Measurements from ENCODE around the gene SLC1A7.

The SLC1A7 gene

DNA sequence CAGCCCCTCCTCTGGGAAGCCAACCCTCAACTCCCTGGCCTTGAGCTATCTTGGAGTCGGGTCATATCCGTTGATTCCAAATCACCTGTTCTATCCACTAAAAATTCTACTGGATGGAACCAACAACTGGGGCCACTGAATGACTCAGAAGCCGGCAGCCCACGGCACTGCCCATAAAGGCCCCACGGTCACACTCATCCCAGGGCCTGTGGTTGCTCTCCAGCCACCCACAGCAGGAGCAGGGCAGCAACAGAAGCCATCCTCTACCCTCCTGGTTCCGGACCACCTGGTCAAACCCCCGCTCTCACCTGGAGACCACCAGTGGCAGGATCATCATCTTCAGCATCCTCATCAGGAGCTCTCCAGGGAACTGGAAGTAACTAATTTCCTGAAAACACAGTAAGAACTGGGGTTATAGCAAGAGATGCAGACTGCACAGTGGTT, 8.4 kb downstream of the SLC1A7 start:
- DNase-seq (ENCODE audit: low read depth in 2 of 3, low spot score in 2 of 3): no peak

GRCh38 chr1:53133261-53134041, 9.0 kb downstream of the SLC1A7 start:
- DNase-seq (ENCODE audit: low read depth in 2 of 3, low spot score in 2 of 3): no peak

DNA sequence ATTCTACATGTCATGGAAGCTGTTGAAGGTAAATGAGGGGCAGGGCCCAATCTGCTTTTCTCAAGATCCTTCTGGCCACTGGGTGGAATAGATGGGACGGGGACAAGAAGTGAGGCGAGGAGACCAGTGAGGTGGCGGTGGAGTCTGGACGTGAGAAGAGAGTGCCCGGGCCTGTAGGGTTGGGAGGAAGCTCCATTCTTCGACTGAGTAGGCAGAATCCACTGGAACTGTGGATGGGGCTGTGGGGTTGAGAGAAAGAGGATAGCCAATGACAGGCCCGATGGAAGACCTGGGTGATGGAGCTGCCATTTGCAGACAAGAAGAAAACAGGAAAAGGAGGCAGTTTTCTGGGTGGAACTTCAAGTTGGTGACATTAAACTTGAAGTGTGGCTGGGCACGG, 10.3 kb downstream of the SLC1A7 start:
- no peak for DNase-seq (ENCODE audit: low read depth in 2 of 3, low spot score in 2 of 3)

DNA sequence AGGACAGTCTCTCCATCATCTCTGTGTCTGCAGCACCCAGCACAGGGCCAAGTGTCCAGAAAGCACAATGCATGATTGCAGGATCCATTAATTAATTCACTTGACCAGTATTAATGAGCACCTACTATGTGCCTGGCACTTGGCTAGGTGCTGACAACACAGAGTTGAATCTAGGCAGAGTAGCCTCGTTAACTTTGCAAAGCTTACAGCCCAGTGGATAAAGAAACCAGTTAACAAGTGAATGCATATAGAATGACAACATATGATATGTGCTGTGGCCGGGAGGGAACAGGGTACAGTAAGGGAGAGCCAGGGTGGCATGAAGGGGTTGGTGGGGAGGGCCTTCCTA, 10.9 kb downstream of the SLC1A7 start:
- DNase-seq (ENCODE audit: low read depth in 2 of 3, low spot score in 2 of 3): no peak

DNA sequence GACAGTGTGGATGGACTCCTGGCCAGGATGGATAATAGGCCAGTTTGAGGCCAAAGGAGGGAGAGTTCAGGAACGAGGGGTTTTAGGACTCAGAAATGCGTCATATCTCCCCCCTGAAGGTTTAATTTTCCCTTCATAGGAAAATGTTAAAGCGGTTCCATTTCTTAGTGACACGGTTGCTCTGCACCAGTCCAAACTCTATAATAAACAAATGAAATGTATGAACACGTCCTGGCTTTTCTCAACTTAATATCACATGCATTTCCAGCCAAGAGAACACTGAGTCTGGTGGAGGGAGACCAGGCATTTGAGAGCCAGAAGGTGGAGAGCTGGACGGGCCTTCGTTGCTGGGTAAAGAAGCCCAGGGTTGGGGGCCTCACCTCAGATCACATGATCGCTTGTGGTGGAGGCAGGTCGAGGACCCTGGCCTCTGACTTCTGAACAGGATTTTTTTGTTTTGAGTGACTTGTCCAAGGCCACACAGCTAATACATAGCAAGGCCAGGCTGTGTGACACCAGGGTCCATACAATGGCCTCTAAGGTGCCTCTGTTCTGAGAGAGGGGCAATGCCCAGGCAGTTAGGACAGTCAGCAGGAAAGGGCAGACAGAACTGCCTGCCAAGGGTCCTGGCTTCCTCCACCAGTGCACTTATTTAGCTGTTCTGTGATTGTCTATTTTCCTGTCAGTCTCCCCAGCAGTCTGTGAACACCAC, 11.4 kb downstream of the SLC1A7 start:
- no peak for DNase-seq (ENCODE audit: low read depth in 2 of 3, low spot score in 2 of 3)

DNA sequence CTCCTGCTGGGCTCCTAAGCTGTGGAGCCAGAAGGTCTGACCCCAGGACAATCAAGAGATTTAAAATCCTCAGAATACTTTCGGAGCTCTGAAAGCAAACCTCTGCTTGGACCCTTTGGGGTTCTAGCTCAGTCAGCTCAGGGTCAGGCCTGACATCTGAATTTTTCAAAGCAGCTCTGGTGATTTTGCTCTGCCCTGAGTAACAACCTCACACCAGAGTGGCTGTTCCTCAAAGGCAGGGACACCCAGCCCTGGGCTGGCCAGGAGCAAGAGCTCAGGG, 11.9 kb downstream of the SLC1A7 start:
- no peak for DNase-seq (ENCODE audit: low read depth in 2 of 3, low spot score in 2 of 3)

DNA sequence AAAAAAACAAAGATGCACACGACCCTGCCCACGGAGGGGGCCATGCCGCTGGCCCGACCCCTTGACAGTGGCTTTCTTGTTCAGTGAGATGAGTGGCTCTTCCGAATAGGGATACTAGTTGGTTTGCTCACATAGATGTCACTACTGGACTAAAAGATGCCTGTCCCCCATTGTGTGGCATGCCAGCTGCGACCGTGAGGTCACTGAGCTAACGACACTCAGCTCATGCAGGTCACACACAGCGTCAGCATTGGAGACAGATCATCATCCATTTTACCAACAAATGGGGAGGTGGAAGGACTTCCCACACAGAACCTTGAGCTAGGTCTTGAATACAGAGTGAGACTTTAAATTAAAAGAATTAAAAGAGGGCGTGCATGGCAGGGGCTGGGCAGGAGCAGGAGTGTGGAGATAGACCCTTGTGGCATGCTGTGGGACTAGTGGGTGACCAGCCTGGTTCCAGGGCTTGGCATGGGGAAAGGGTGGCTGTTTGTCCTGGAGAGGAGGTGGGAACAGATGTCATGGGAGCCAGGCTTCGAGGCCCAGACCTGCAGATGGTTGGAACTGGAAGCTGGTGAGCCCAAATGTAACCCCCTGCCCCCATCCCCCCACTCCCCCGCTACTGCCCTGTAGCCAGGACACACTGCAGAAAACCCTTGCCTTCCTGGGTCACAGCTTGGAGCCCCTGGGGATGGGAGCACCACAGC, 12.4 kb downstream of the SLC1A7 start:
- DNase-seq (ENCODE audit: low read depth in 2 of 3, low spot score in 2 of 3): no peak

- no peak for DNase-seq (ENCODE audit: low read depth in 2 of 3, low spot score in 2 of 3)
These were observed 14.0 kb downstream of the SLC1A7 start for GRCh38 chr1:53128401-53128800.

- DNase-seq (ENCODE audit: low read depth in 2 of 3, low spot score in 2 of 3): no peak
These were observed 14.9 kb downstream of the SLC1A7 start for GRCh38 chr1:53127546-53127945.

GRCh38 chr1:53126495-53126894, 15.9 kb downstream of the SLC1A7 start:
- DNase-seq (ENCODE audit: low read depth in 2 of 3, low spot score in 2 of 3): no peak

DNA sequence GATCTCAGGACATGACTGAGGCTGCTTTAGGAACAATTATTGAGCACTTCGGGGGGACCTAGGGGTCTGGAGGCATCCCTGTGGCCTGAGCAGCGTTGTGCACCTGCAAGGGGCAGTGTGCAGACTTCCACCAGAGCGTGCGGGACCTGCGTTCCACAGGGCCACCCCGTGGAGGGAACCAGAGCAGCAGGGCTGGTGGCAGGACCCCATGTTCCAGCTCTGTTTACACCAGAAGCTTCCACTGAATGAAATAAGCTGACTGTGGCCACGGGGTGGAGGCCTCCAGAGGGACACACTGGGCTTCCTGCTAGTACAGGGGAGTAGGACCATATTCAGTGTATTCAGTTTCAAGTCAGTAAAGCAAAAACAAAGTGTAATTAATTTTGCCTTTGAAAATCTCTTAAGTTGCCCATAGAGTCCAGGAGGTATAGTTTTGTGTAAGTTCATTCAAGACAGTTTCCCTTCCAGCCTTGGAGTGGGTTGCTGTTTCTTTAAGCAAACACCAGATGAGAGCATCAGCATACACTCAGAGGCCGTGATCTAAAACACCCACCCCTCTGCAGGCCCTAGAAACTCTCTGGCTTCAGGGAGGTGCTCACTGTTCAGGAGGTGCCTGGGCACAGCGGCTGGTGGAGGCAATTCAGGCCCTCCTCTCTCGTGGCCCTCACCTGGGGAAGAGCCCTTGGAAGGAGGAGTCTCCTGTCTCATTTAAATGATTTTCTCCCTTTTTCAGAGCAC, 16.6 kb downstream of the SLC1A7 start:
- DNase-seq (ENCODE audit: low read depth in 2 of 3, low spot score in 2 of 3): no peak

GRCh38 chr1:53125122-53125521, 17.3 kb downstream of the SLC1A7 start:
- DNase-seq (ENCODE audit: low read depth in 2 of 3, low spot score in 2 of 3): no peak

- DNase-seq (ENCODE audit: low read depth in 2 of 3, low spot score in 2 of 3): no peak
These were observed 18.8 kb downstream of the SLC1A7 start for GRCh38 chr1:53123453-53124140.

DNA sequence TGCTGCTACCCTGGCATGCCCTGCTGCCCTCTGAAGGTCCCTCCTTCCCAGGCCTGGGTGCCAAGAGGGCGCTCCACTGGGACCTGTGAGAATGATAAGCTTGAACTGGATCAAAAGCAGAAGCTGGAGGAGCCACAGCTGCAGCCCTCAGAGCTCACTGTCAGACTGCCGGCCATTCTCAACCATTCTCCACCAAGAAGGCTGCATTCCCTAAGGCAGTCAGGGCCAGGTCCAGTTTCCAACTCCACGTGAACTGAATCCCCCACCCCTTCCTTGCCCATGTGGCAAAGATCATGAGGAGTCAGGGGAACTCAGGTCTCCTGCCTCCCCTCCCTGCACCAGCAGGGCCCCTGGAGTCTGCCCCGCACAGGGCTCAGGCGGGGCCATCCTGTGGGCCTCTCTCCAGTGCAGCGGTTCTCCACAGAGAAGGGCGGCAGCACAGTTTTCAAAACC, 19.5 kb downstream of the SLC1A7 start:
- DNase-seq (ENCODE audit: low read depth in 2 of 3, low spot score in 2 of 3): no peak

DNA sequence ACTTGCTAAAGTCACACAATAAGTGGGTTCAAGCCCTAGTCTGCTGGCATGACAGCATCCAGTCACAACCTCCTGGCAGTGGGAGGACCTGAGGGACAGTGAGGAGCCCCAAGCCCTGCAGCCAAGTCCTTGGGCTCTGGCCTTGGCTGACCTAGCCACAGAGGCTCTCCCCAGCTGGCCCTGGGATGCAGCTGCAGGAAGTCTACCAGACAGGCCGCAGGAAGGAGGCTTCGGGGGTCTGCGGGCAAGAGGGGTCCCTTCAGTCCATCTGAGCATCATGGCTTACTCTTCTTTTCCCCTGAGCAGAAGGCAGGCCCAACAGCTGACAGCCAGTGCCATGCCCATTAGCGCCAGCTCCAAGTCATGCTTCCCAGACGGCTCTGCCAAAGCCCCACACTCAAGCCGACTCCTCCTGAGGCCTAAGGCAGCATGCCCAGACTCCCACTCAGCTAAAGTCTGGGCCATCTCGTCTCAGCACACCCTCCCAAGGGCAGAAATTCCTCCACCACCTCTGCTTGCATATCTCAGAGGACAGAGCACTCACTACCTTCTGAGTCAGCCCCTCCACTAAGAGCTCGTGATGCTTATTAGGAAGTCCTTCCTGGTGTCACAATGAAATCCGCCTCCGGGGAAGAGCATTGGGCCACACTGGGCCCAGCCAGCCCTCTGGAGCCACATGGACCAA, 20.1 kb downstream of the SLC1A7 start:
- DNase-seq (ENCODE audit: low read depth in 2 of 3, low spot score in 2 of 3): no peak

- DNase-seq (ENCODE audit: low read depth in 2 of 3, low spot score in 2 of 3): no peak
These were observed 20.9 kb downstream of the SLC1A7 start for GRCh38 chr1:53121319-53122172.

GRCh38 chr1:53120659-53121058, 21.8 kb downstream of the SLC1A7 start:
- no peak for DNase-seq (ENCODE audit: low read depth in 2 of 3, low spot score in 2 of 3)

- DNase-seq (ENCODE audit: low read depth in 2 of 3, low spot score in 2 of 3): no peak
These were observed 24.6 kb downstream of the SLC1A7 start for GRCh38 chr1:53117836-53118235.

DNA sequence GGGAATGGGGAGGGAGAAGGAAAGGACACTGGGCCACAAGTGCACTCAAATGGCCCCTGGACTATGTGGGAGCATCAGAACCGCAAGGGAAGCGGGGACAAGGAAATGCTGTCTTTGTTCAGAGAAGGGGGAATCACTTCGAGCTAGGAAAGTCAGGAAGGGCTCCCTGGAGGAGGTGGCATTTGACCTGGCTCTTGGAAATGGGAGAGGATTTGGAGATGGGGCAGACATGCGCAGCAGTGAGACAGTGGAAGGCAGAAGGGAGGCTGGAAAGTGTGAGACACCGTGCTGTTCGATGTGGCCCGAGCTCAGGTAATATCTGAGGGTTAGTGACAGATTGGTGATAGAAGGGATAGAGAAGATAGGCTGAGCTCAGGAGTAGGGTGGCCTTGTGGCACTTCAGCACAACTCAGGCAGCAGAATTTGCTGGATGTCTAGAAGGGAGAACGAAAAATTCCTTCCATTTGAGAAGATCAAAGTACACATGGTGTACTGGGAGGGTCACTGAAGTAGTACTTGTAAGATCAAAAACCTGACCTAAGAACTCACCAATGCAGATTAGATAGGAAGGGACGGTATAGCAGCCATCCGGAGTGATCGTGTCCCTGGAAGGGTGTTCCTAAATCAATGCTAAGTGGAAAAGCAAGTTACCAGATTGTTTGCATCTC, 25.4 kb downstream of the SLC1A7 start:
- no peak for DNase-seq (ENCODE audit: low read depth in 2 of 3, low spot score in 2 of 3)
